CD14-positive monocyte (primary cell): ENCODE measurements around the gene GBP1. TPM values are rescaled to one million over a fixed set of nuclear protein-coding genes. Genes with fewer than 3 reads are reported as not detected.

ENCODE experiments used
- DNase-seq, 3 donors: peaks; one replicate each; pipeline ENCODE4 v3.0.0-alpha.2; 2011 to 2022
- H2AFZ ChIP-seq: 2 replicates; pipeline ENCODE4 v1.6.0; 2012; ENCODE audit warnings: mild to moderate bottlenecking, low read depth, low read length, inconsistent platforms; ENCODE audit not compliant: insufficient read depth, poor library complexity, severe bottlenecking
- H3K27ac ChIP-seq, 2 donors: 1 replicate in 1 of 2; 2 replicates in 1 of 2; pipeline ENCODE4 v1.5.1; 2012 to 2013; ENCODE audit warnings: low read length in 2 of 2, control low read depth in 1 of 2, inconsistent platforms in 1 of 2, low read depth in 1 of 2, mild to moderate bottlenecking in 1 of 2
- H3K27me3 ChIP-seq, 2 donors: one replicate each; pipeline versions ENCODE4 v1.6.0 to v1.6.1; 2011 to 2013; ENCODE audit warnings: low read length in 2 of 2; ENCODE audit not compliant: control insufficient read depth in 2 of 2, insufficient read depth in 2 of 2
- H3K36me3 ChIP-seq, 2 donors: replicated peaks in 1 of 2; 1 replicate in 1 of 2; 2 replicates in 1 of 2; pipeline versions ENCODE4 v1.5.1 to v1.6.1; 2012 to 2013; ENCODE audit warnings: low read length in 2 of 2, control low read depth in 1 of 2, inconsistent platforms in 1 of 2, mild to moderate bottlenecking in 1 of 2; ENCODE audit not compliant: insufficient read depth in 2 of 2, control insufficient read depth in 1 of 2
- H3K4me1 ChIP-seq, 2 donors: 1 replicate in 1 of 2; 2 replicates in 1 of 2; pipeline versions ENCODE4 v1.5.1 to v1.6.1; 2012 to 2013; ENCODE audit warnings: low read length in 2 of 2, control low read depth in 1 of 2, inconsistent platforms in 1 of 2, mild to moderate bottlenecking in 1 of 2, moderate library complexity in 1 of 2; ENCODE audit not compliant: insufficient read depth in 2 of 2, control insufficient read depth in 1 of 2
- H3K4me2 ChIP-seq: replicated peaks from 2 replicates; pipeline ENCODE3; 2012; ENCODE audit warnings: low read length, moderate library complexity, mild to moderate bottlenecking; ENCODE audit not compliant: poor library complexity, severe bottlenecking; ENCODE audit errors: extremely low read depth
- H3K4me3 ChIP-seq, 3 experiments: fragments of 200-600 bp in 1 of 3; sonication (generic) in 1 of 3; replicated peaks in 1 of 3; 1 replicate in 2 of 3; 2 replicates in 1 of 3; pipeline ENCODE4 v1.5.1; 2011 to 2013; ENCODE audit warnings: low read length in 3 of 3, mild to moderate bottlenecking in 3 of 3, control low read depth in 2 of 3, low read depth in 2 of 3, inconsistent platforms in 1 of 3, moderate library complexity in 1 of 3
- H3K79me2 ChIP-seq: 2 replicates; pipeline ENCODE4 v1.6.0; 2012; ENCODE audit warnings: mild to moderate bottlenecking, control low read depth, inconsistent platforms, low read length, moderate library complexity; ENCODE audit not compliant: insufficient read depth
- H3K9ac ChIP-seq: 2 replicates; pipeline ENCODE4 v1.6.0; 2017; ENCODE audit warnings: low read length, mild to moderate bottlenecking; ENCODE audit not compliant: insufficient read depth, poor library complexity, severe bottlenecking
- H3K9me3 ChIP-seq, 2 donors: replicated peaks in 1 of 2; 1 replicate in 1 of 2; 2 replicates in 1 of 2; pipeline versions ENCODE4 v1.5.1 to v1.6.1; 2012 to 2013; ENCODE audit warnings: low read length in 2 of 2, control low read depth in 1 of 2; ENCODE audit not compliant: control insufficient read depth in 1 of 2, insufficient read depth in 1 of 2
- H4K20me1 ChIP-seq: 2 replicates; pipeline ENCODE4 v1.6.0; 2012; ENCODE audit warnings: mild to moderate bottlenecking, low read length, control low read depth, moderate library complexity; ENCODE audit not compliant: insufficient read depth
- H3K27ac Mint-ChIP-seq, 7 donors: one replicate each; pipeline ENCODE4 v1.8.0; 2020; ENCODE audit warnings: mild to moderate bottlenecking in 7 of 7, mixed read lengths in 7 of 7, moderate library complexity in 6 of 7, inconsistent platforms in 2 of 7
- H3K27me3 Mint-ChIP-seq, 3 donors: one replicate each; pipeline ENCODE4 v1.8.0; 2021 to 2022; ENCODE audit warnings: low read depth in 3 of 3, mild to moderate bottlenecking in 3 of 3, mixed read lengths in 3 of 3, moderate library complexity in 3 of 3, inconsistent platforms in 1 of 3
- H3K36me3 Mint-ChIP-seq, 2 donors: one replicate each; pipeline ENCODE4 v1.8.0; 2020; ENCODE audit warnings: mixed read lengths in 2 of 2, inconsistent platforms in 1 of 2, mild to moderate bottlenecking in 1 of 2
- H3K4me1 Mint-ChIP-seq: one replicate; pipeline ENCODE4 v1.8.0; 2020; ENCODE audit warnings: mild to moderate bottlenecking, mixed read lengths
- H3K4me3 Mint-ChIP-seq, 2 donors: one replicate each; pipeline ENCODE4 v1.8.0; 2020; ENCODE audit warnings: mild to moderate bottlenecking in 2 of 2, mixed read lengths in 2 of 2, moderate library complexity in 1 of 2
- H3K9me3 Mint-ChIP-seq, 7 donors: one replicate each; pipeline ENCODE4 v1.8.0; 2020 to 2022; ENCODE audit warnings: mixed read lengths in 7 of 7, mild to moderate bottlenecking in 6 of 7, moderate library complexity in 6 of 7, inconsistent platforms in 2 of 7
- CTCF ChIP-seq: fragments of 200-600 bp; IDR thresholded peaks from one replicate; pipeline ENCODE4 v1.8.0; 2022; ENCODE audit warnings: antibody characterized with exemption, mild to moderate bottlenecking
- WGBS: methylation state at CpG from one replicate; pipeline ENCODE4 v1.1.5; 2013; ENCODE audit warnings: missing lambda C conversion rate; ENCODE audit not compliant: insufficient coverage; 5-methylcytosine and 5-hydroxymethylcytosine counted together
- intact Hi-C, 2 donors: fragments of 100-400 bp; cut with micrococcal nuclease; formaldehyde crosslinking; loops; one replicate each; pipeline versions ENCODE4 v1.15.0 to v1.15.1; 2023
- polyA minus RNA-seq: library from RNA; depleted of rRNA, polyadenylated mRNA; stranded (reverse); fragments of >200 nt; gene quantifications from 2 replicates; pipeline ENCODE4 v1.2.3, GENCODE V29; 2012
- polyA plus RNA-seq, 3 donors: library from polyadenylated mRNA; depleted of rRNA in 1 of 3; unstranded in 2 of 3; stranded (reverse) in 1 of 3; fragments of 300-500 nt in 2 of 3; fragments of >200 nt in 1 of 3; fragmentation: Illumina TruSeq in 2 of 3; gene quantifications; 1 replicate in 2 of 3; 2 replicates in 1 of 3; pipeline ENCODE4 v1.2.3, GENCODE V29; 2012 to 2021
- total RNA-seq, 12 experiments: library from RNA in 1 of 12; stranded (reverse) in 1 of 12; fragments of 120-200 nt in 1 of 12; gene quantifications; one replicate each; pipeline ENCODE4 v1.2.4 and lab custom pipeline; 2013 to 2026; ENCODE audit warnings: mixed read lengths in 6 of 12, inconsistent platforms in 1 of 12

Gene GBP1
- 113 TPM for total RNA-seq (2013)
- polyA plus RNA-seq: 10 to 100 TPM; 19.5 to 35.2 (median 23.7) TPM
- 21.2 and 74.3 TPM in 2 replicates for polyA minus RNA-seq
- 7.3 to 265 (median 50.1) reads per million in 11 experiments for total RNA-seq (lab: John Stamatoyannopoulos, UW)

GRCh38 chr1:89065079-89065868 lies at the start of gene GBP1:
GBP1 (minus strand) TSS chr1:89065208; CDS start chr1:89063234, 1,974 bp downstream.
- peaks cover 13% of the 10 kb centered on the region for H3K79me2 ChIP-seq
- no peaks in the 10 kb centered on the region for H3K27me3 ChIP-seq
- H3K9me3 ChIP-seq: no peaks in the 10 kb centered on the region
- peak within 1 kb of the TSS; percentile 50 to 93 for H3K27ac ChIP-seq
- H4K20me1 ChIP-seq: no peaks in the 10 kb centered on the region
- peak; percentile 45 to 86 (median 71) for DNase-seq
- Mint-ChIP-seq H3K9me3 (no peaks in the 10 kb centered on the region), H3K4me3 (peak within 1 kb of the TSS; percentile 79 to 97), H3K36me3 (peaks cover 14 to 22% of the 10 kb centered on the region in 2 donors), H3K27ac (peak within 1 kb of the TSS; percentile 68 to 94 (median 89)), H3K27me3 (no peaks in the 10 kb centered on the region), H3K4me1 (peaks cover 50% of the 10 kb centered on the region)
- no peak for TF ChIP-seq CTCF
- peaks cover 0 to 16% of the 10 kb centered on the region in 2 donors for H3K36me3 ChIP-seq
- H3K9ac ChIP-seq: peak within 1 kb of the TSS; percentile 72
- H3K4me3 ChIP-seq: peak within 1 kb of the TSS; percentile 52 to 100 (median 82)
- intact Hi-C loops: no loop called here
- peaks cover 16 to 44% of the 10 kb centered on the region in 2 donors for H3K4me1 ChIP-seq
- WGBS: no CpG with 5 or more reads among the region's 4 CpGs
- peak within 1 kb of the TSS; percentile 75 for H2AFZ ChIP-seq
- H3K4me2 ChIP-seq: peak within 1 kb of the TSS; percentile 70

GRCh38 chr1:89114662-89115061 lies 49.7 kb upstream of the GBP1 start:
- intact Hi-C loops: loop anchor here in 1 of 2 donors (10.0 kb wide), 1 partner anchor 60 kb away; no protein-coding TSS in a partner anchor
- H3K27ac Mint-ChIP-seq: no peak overlapping the region

More at GRCh38 chr1:89114662-89115061, 49.7 kb upstream of the GBP1 start:
- Histone ChIP-seq H2AFZ (no peak overlapping the region), H3K4me2 (no peak overlapping the region), H3K27ac (no peak overlapping the region), H3K79me2 (no peaks in the 10 kb centered on the region), H3K9ac (no peak overlapping the region), H3K4me3 (no peak overlapping the region), H3K9me3 (no peaks in the 10 kb centered on the region), H3K36me3 (peaks cover 96 to 97% of the 10 kb centered on the region in 2 donors), H3K4me1 (no peaks in the 10 kb centered on the region), H3K27me3 (no peaks in the 10 kb centered on the region), H4K20me1 (peaks cover 13% of the 10 kb centered on the region)
- peaks cover 0 to 4% (median 0%) of the 10 kb centered on the region in 3 donors for H3K27me3 Mint-ChIP-seq
- H3K36me3 Mint-ChIP-seq: peaks cover 28 to 57% of the 10 kb centered on the region in 2 donors
- DNase-seq: no peak
- TF ChIP-seq CTCF: no peak
- no peaks in the 10 kb centered on the region for H3K9me3 Mint-ChIP-seq
- WGBS: no CpG with 5 or more reads among the region's 2 CpGs
- no peak overlapping the region for H3K4me3 Mint-ChIP-seq
- no peaks in the 10 kb centered on the region for H3K4me1 Mint-ChIP-seq
